Activated T-helper 1 cell treated with anti-CD3 and anti-CD28 coated beads, Interleukin-12 subunit alpha, Interleukin-12 subunit beta, Interleukin-2, Interleukin-4 antibody, amounts not matched to agents 30 ng/mL and 10 ng/mL and 1 ng/mL, durations not matched to agents 14 hours and 24 hours and 36 hours (primary cell): Measurements from ENCODE around the gene WLS. TPM values are rescaled to one million over a fixed set of nuclear protein-coding genes. Genes with fewer than 3 reads are reported as not detected.

ENCODE experiments used
- DNase-seq: peaks from one replicate; pipeline ENCODE4 v3.0.0; 2021; ENCODE audit warnings: low spot score
- H3K27ac Mint-ChIP-seq: one replicate; pipeline ENCODE4 v1.8.0; 2021; ENCODE audit warnings: mild to moderate bottlenecking, mixed read lengths
- H3K27me3 Mint-ChIP-seq: one replicate; pipeline ENCODE4 v1.8.0; 2022; ENCODE audit warnings: mild to moderate bottlenecking, moderate library complexity, mixed read lengths; ENCODE audit not compliant: insufficient read depth
- H3K36me3 Mint-ChIP-seq: one replicate; pipeline ENCODE4 v1.8.0; 2021; ENCODE audit warnings: low read depth, mixed read lengths
- H3K4me1 Mint-ChIP-seq: one replicate; pipeline ENCODE4 v1.8.0; 2021; ENCODE audit warnings: low read depth, mixed read lengths
- H3K4me3 Mint-ChIP-seq: one replicate; pipeline ENCODE4 v1.8.0; 2021; ENCODE audit warnings: mild to moderate bottlenecking, moderate library complexity, mixed read lengths
- H3K9me3 Mint-ChIP-seq: one replicate; pipeline ENCODE4 v1.8.0; 2021; ENCODE audit warnings: mixed read lengths
- intact Hi-C: fragments of 100-400 bp; cut with micrococcal nuclease; formaldehyde crosslinking; loops from one replicate; pipeline ENCODE4 v1.15.1; 2024
- total RNA-seq: library from RNA; stranded (reverse); gene quantifications from 2 replicates; pipeline ENCODE4 v1.2.3, GENCODE V29; 2022

WLS gene
- total RNA-seq, 1 donor from 2014 or later = 0.70 TPM

- Mint-ChIP-seq H3K27me3 (peaks cover 8% of the 10 kb centered on the region), H3K4me3 (no peak overlapping the region), H3K4me1 (no peaks in the 10 kb centered on the region), H3K9me3 (no peaks in the 10 kb centered on the region), H3K27ac (no peak overlapping the region), H3K36me3 (no peaks in the 10 kb centered on the region)
- no peak for DNase-seq
- intact Hi-C loops = no loop called here
Measured at GRCh38 chr1:68204977-68205630, 27.2 kb downstream of the WLS start.

- H3K4me1 Mint-ChIP-seq = no peaks in the 10 kb centered on the region
- peaks cover 9% of the 10 kb centered on the region for H3K27me3 Mint-ChIP-seq
- H3K36me3 Mint-ChIP-seq = no peaks in the 10 kb centered on the region
- intact Hi-C loops = no loop called here
- H3K9me3 Mint-ChIP-seq = no peaks in the 10 kb centered on the region
- H3K27ac Mint-ChIP-seq = no peak overlapping the region
- no peak for DNase-seq
- H3K4me3 Mint-ChIP-seq = no peak overlapping the region
Measured at GRCh38 chr1:68202239-68202832, 30.0 kb downstream of the WLS start.

GRCh38 chr1:68201546-68202238, 30.6 kb downstream of the WLS start:
- DNase-seq = no peak
- Mint-ChIP-seq H3K4me3 (no peak overlapping the region), H3K9me3 (no peaks in the 10 kb centered on the region), H3K27ac (no peak overlapping the region), H3K4me1 (no peaks in the 10 kb centered on the region), H3K36me3 (no peaks in the 10 kb centered on the region), H3K27me3 (peaks cover 7% of the 10 kb centered on the region)
- intact Hi-C loops = no loop called here

- Mint-ChIP-seq H3K9me3 (no peaks in the 10 kb centered on the region), H3K4me1 (no peaks in the 10 kb centered on the region), H3K4me3 (no peak overlapping the region), H3K27ac (no peak overlapping the region), H3K27me3 (peaks cover 3% of the 10 kb centered on the region), H3K36me3 (no peaks in the 10 kb centered on the region)
- intact Hi-C loops = no loop called here
- no peak for DNase-seq
Measured at GRCh38 chr1:68199603-68200002, 32.7 kb downstream of the WLS start.

GRCh38 chr1:68198752-68199151, 33.6 kb downstream of the WLS start:
- no peaks in the 10 kb centered on the region for H3K9me3 Mint-ChIP-seq
- no peaks in the 10 kb centered on the region for H3K36me3 Mint-ChIP-seq
- no peaks in the 10 kb centered on the region for H3K4me1 Mint-ChIP-seq
- H3K27ac Mint-ChIP-seq = no peak overlapping the region
- H3K4me3 Mint-ChIP-seq = no peak overlapping the region
- H3K27me3 Mint-ChIP-seq = peaks cover 3% of the 10 kb centered on the region
- intact Hi-C loops = no loop called here
- DNase-seq = no peak

- DNase-seq = no peak
- intact Hi-C loops = no loop called here
- no peak overlapping the region for H3K27ac Mint-ChIP-seq
- H3K9me3 Mint-ChIP-seq = no peaks in the 10 kb centered on the region
- H3K36me3 Mint-ChIP-seq = no peaks in the 10 kb centered on the region
- H3K4me3 Mint-ChIP-seq = no peak overlapping the region
- peaks cover 3% of the 10 kb centered on the region for H3K27me3 Mint-ChIP-seq
- H3K4me1 Mint-ChIP-seq = no peaks in the 10 kb centered on the region
Measured at GRCh38 chr1:68197891-68198290, 34.4 kb downstream of the WLS start.

GRCh38 chr1:68197461-68197860, 34.9 kb downstream of the WLS start:
- no peak for DNase-seq
- no peaks in the 10 kb centered on the region for H3K9me3 Mint-ChIP-seq
- no peak overlapping the region for H3K4me3 Mint-ChIP-seq
- no peaks in the 10 kb centered on the region for H3K4me1 Mint-ChIP-seq
- intact Hi-C loops = no loop called here
- H3K27ac Mint-ChIP-seq = no peak overlapping the region
- peaks cover 3% of the 10 kb centered on the region for H3K27me3 Mint-ChIP-seq
- H3K36me3 Mint-ChIP-seq = no peaks in the 10 kb centered on the region

GRCh38 chr1:68196676-68197075, 35.6 kb downstream of the WLS start:
- DNase-seq = no peak
- H3K36me3 Mint-ChIP-seq = no peaks in the 10 kb centered on the region
- peaks cover 3% of the 10 kb centered on the region for H3K27me3 Mint-ChIP-seq
- no peak overlapping the region for H3K27ac Mint-ChIP-seq
- no peak overlapping the region for H3K4me3 Mint-ChIP-seq
- H3K9me3 Mint-ChIP-seq = no peaks in the 10 kb centered on the region
- intact Hi-C loops = no loop called here
- peaks cover 3% of the 10 kb centered on the region for H3K4me1 Mint-ChIP-seq

GRCh38 chr1:68191717-68192116, 40.6 kb downstream of the WLS start:
- DNase-seq = no peak

GRCh38 chr1:68188644-68189340, 43.5 kb downstream of the WLS start:
- H3K27ac Mint-ChIP-seq = no peak overlapping the region
- no peaks in the 10 kb centered on the region for H3K9me3 Mint-ChIP-seq
- no peaks in the 10 kb centered on the region for H3K27me3 Mint-ChIP-seq
- DNase-seq = no peak
- peaks cover 7% of the 10 kb centered on the region for H3K4me1 Mint-ChIP-seq
- intact Hi-C loops = no loop called here
- no peaks in the 10 kb centered on the region for H3K36me3 Mint-ChIP-seq
- no peak overlapping the region for H3K4me3 Mint-ChIP-seq

More at GRCh38 chr1:68191717-68192116, 40.6 kb downstream of the WLS start:
- H3K9me3 Mint-ChIP-seq = no peaks in the 10 kb centered on the region
- no peaks in the 10 kb centered on the region for H3K27me3 Mint-ChIP-seq
- intact Hi-C loops = no loop called here
- H3K36me3 Mint-ChIP-seq = no peaks in the 10 kb centered on the region
- no peak overlapping the region for H3K27ac Mint-ChIP-seq
- peaks cover 7% of the 10 kb centered on the region for H3K4me1 Mint-ChIP-seq
- no peak overlapping the region for H3K4me3 Mint-ChIP-seq

- intact Hi-C loops = no loop called here
Measured at GRCh38 chr1:68188060-68188538, 44.2 kb downstream of the WLS start.

GRCh38 chr1:68185743-68186142, 46.6 kb downstream of the WLS start:
- H3K4me1 Mint-ChIP-seq = no peaks in the 10 kb centered on the region
- no peak overlapping the region for H3K4me3 Mint-ChIP-seq
- H3K27me3 Mint-ChIP-seq = no peaks in the 10 kb centered on the region
- H3K9me3 Mint-ChIP-seq = no peaks in the 10 kb centered on the region
- intact Hi-C loops = no loop called here
- no peaks in the 10 kb centered on the region for H3K36me3 Mint-ChIP-seq
- no peak for DNase-seq
- no peak overlapping the region for H3K27ac Mint-ChIP-seq

More at GRCh38 chr1:68188060-68188538, 44.2 kb downstream of the WLS start:
- H3K27ac Mint-ChIP-seq = no peak overlapping the region
- peaks cover 7% of the 10 kb centered on the region for H3K4me1 Mint-ChIP-seq
- H3K36me3 Mint-ChIP-seq = no peaks in the 10 kb centered on the region
- no peaks in the 10 kb centered on the region for H3K27me3 Mint-ChIP-seq
- no peak for DNase-seq
- no peaks in the 10 kb centered on the region for H3K9me3 Mint-ChIP-seq
- no peak overlapping the region for H3K4me3 Mint-ChIP-seq

GRCh38 chr1:68183895-68184294, 48.4 kb downstream of the WLS start:
- H3K27me3 Mint-ChIP-seq = no peaks in the 10 kb centered on the region
- H3K36me3 Mint-ChIP-seq = no peaks in the 10 kb centered on the region
- H3K9me3 Mint-ChIP-seq = no peaks in the 10 kb centered on the region
- DNase-seq = no peak
- H3K4me3 Mint-ChIP-seq = no peak overlapping the region
- intact Hi-C loops = no loop called here
- H3K27ac Mint-ChIP-seq = no peak overlapping the region
- H3K4me1 Mint-ChIP-seq = peaks cover 6% of the 10 kb centered on the region
